GM23338 (cell line): ENCODE results near the gene PPP1R14B. TPM values are rescaled to one million over a fixed set of nuclear protein-coding genes. Genes with fewer than 3 reads are reported as not detected.

Experiments used
- ATAC-seq: fragments of 200-7000 bp; cut with Tn5 transposase; 3 replicates; pipeline ENCODE4 v1.9.1; 2020
- DNase-seq: peaks from one replicate; pipeline ENCODE4 v3.0.0-alpha.2; 2015; ENCODE audit warnings: low spot score
- H2AFZ ChIP-seq: fragments of 200-600 bp; sonication (generic); 2 replicates; pipeline ENCODE4 v1.8.0; 2016; ENCODE audit warnings: antibody characterized with exemption, mild to moderate bottlenecking, moderate library complexity
- H3F3A ChIP-seq: fragments of 200-600 bp; sonication (generic); replicated peaks from 2 replicates; pipeline ENCODE4 v1.8.0; 2017; ENCODE audit warnings: antibody characterized with exemption, mixed run types, low read depth
- H3K27ac ChIP-seq: fragments of 200-600 bp; sonication (generic); 2 replicates; pipeline ENCODE4 v1.6.1; 2016; ENCODE audit warnings: low read depth
- H3K27me3 ChIP-seq: fragments of 200-600 bp; sonication (generic); 2 replicates; pipeline ENCODE4 v1.8.0; 2016; ENCODE audit warnings: mild to moderate bottlenecking, mixed run types, moderate library complexity; ENCODE audit not compliant: insufficient read depth
- H3K36me3 ChIP-seq: fragments of 200-600 bp; sonication (generic); 2 replicates; pipeline ENCODE4 v1.8.0; 2016; ENCODE audit warnings: mild to moderate bottlenecking; ENCODE audit not compliant: insufficient read depth
- H3K4me1 ChIP-seq: fragments of 200-600 bp; sonication (generic); 2 replicates; pipeline ENCODE4 v1.8.0; 2016; ENCODE audit warnings: mild to moderate bottlenecking, moderate library complexity; ENCODE audit not compliant: insufficient read depth
- H3K4me2 ChIP-seq: fragments of 200-600 bp; sonication (generic); 2 replicates; pipeline ENCODE4 v1.7.1; 2017; ENCODE audit warnings: mixed run types
- H3K4me3 ChIP-seq: fragments of 200-600 bp; sonication (generic); 2 replicates; pipeline ENCODE4 v1.6.1; 2016; ENCODE audit warnings: mixed run types
- H3K79me2 ChIP-seq: fragments of 200-600 bp; sonication (generic); replicated peaks from 2 replicates; pipeline ENCODE4 v1.8.0; 2017; ENCODE audit warnings: mild to moderate bottlenecking; ENCODE audit not compliant: insufficient read depth
- H3K9me2 ChIP-seq: fragments of 200-600 bp; sonication (generic); 2 replicates; pipeline ENCODE4 v1.8.0; 2017; ENCODE audit not compliant: insufficient read depth
- H4K20me1 ChIP-seq: fragments of 200-600 bp; sonication (generic); replicated peaks from 2 replicates; pipeline ENCODE4 v1.8.0; 2017; ENCODE audit warnings: mild to moderate bottlenecking; ENCODE audit not compliant: insufficient read depth
- H3K27ac Mint-ChIP-seq: 2 replicates; pipeline ENCODE4 v1.8.0; 2020; ENCODE audit warnings: inconsistent platforms, mild to moderate bottlenecking, moderate library complexity, mixed read lengths
- H3K27me3 Mint-ChIP-seq: 3 replicates; pipeline ENCODE4 v1.8.0; 2022; ENCODE audit warnings: low read depth, mild to moderate bottlenecking, moderate library complexity, mixed read lengths, inconsistent platforms; ENCODE audit not compliant: insufficient read depth, poor library complexity
- H3K36me3 Mint-ChIP-seq: 3 replicates; pipeline ENCODE4 v1.8.0; 2021; ENCODE audit warnings: low read depth, mild to moderate bottlenecking, inconsistent platforms, moderate library complexity, mixed read lengths
- H3K4me1 Mint-ChIP-seq: 3 replicates; pipeline ENCODE4 v1.8.0; 2020; ENCODE audit warnings: mild to moderate bottlenecking, inconsistent platforms, mixed read lengths
- H3K4me3 Mint-ChIP-seq: 3 replicates; pipeline ENCODE4 v1.8.0; 2021; ENCODE audit warnings: moderate library complexity, mild to moderate bottlenecking, inconsistent platforms, mixed read lengths
- H3K9me3 Mint-ChIP-seq: 3 replicates; pipeline ENCODE4 v1.8.0; 2020; ENCODE audit warnings: moderate library complexity, mild to moderate bottlenecking, inconsistent platforms, mixed read lengths
- CREB1 ChIP-seq: fragments of 250-450 bp; sonication (Bioruptor Pico); IDR thresholded peaks from 2 replicates; pipeline ENCODE4 v1.5.0; 2020; ENCODE audit warnings: low read depth, mild to moderate bottlenecking, moderate library complexity
- ETS1 ChIP-seq: IDR thresholded peaks from 2 replicates; pipeline ENCODE4 v1.6.1; 2016; ENCODE audit warnings: antibody characterized with exemption
- EZH2 ChIP-seq: fragments of 200-600 bp; sonication (generic); IDR thresholded peaks from one replicate; pipeline ENCODE4 v1.8.0; 2017; ENCODE audit warnings: antibody characterized with exemption, mild to moderate bottlenecking, low read depth; ENCODE audit not compliant: unreplicated experiment
- EZH2phosphoT487 ChIP-seq: fragments of 200-600 bp; sonication (generic); IDR thresholded peaks from one replicate; pipeline ENCODE4 v1.8.1; 2018; ENCODE audit warnings: antibody characterized with exemption; ENCODE audit not compliant: unreplicated experiment
- JUNB ChIP-seq: IDR thresholded peaks from one replicate; pipeline ENCODE4 v1.6.1; 2016; ENCODE audit warnings: antibody characterized with exemption; ENCODE audit not compliant: unreplicated experiment
- NANOG ChIP-seq: IDR thresholded peaks from 2 replicates; pipeline ENCODE4 v1.6.1; 2016; ENCODE audit warnings: antibody characterized with exemption, borderline replicate concordance
- POLR2AphosphoS5 ChIP-seq: IDR thresholded peaks from 2 replicates; pipeline ENCODE4 v1.6.1; 2016; ENCODE audit warnings: antibody characterized with exemption, low read depth
- REST ChIP-seq: IDR thresholded peaks from one replicate; pipeline ENCODE4 v1.6.1; 2018; ENCODE audit warnings: antibody characterized with exemption; ENCODE audit not compliant: unreplicated experiment
- STAT1 ChIP-seq: IDR thresholded peaks from one replicate; pipeline ENCODE4 v1.6.1; 2016; ENCODE audit warnings: antibody characterized with exemption; ENCODE audit not compliant: unreplicated experiment
- ZNF114 ChIP-seq: fragments of 250-450 bp; sonication (Bioruptor Pico); IDR thresholded peaks from 2 replicates; pipeline ENCODE4 v1.5.0; 2020; ENCODE audit warnings: mild to moderate bottlenecking, moderate library complexity
- ZNF331 ChIP-seq: fragments of 250-450 bp; sonication (Bioruptor Pico); IDR thresholded peaks from 2 replicates; pipeline ENCODE4 v1.5.0; 2020; ENCODE audit warnings: low read depth, mild to moderate bottlenecking, moderate library complexity
- ZNF462 ChIP-seq: fragments of 250-450 bp; sonication (Bioruptor Pico); IDR thresholded peaks from 2 replicates; pipeline ENCODE4 v1.5.0; 2020; ENCODE audit warnings: mild to moderate bottlenecking, moderate library complexity
- polyA plus RNA-seq: library from polyadenylated mRNA; unstranded; fragments of >200 nt; fragmentation: Nextera tagmentation; extraction: Ambion mirVana; gene quantifications from 2 replicates; pipeline ENCODE4 v1.2.1, GENCODE V29; 2016
- total RNA-seq: library from RNA; depleted of rRNA; stranded (reverse); fragments of >200 nt; shearing (Covaris generic); gene quantifications from 2 replicates; pipeline ENCODE4 v1.2.3, GENCODE V29; 2014
- TF ChIP-seq, protein P1 (sequence below), 2 experiments: fragments of 200-600 bp in 1 of 2; sonication (generic) in 1 of 2; conservative IDR thresholded peaks; 2 replicates each; pipeline versions ENCODE4 v1.5.1 to v1.6.1; 2016 to 2017; ENCODE audit warnings: antibody characterized with exemption in 2 of 2, low read depth in 2 of 2, mild to moderate bottlenecking in 2 of 2, moderate library complexity in 1 of 2

The PPP1R14B gene
- total and polyA plus RNA-seq, 2 experiments from 2014 or later: 250 to 315 TPM

- Histone ChIP-seq H3K4me1 (peaks cover 32% of the 10 kb centered on the region), H2AFZ (no peak overlapping the region), H3K27me3 (no peaks in the 10 kb centered on the region), H3K4me2 (peak overlapping the region; percentile 98), H3K79me2 (peaks cover 19% of the 10 kb centered on the region), H3K4me3 (peak overlapping the region; percentile 94), H3K36me3 (0 out of 2 replicates have a peak, but pooled peaks cover 5% of the 10 kb centered on the region), H3K9me2 (no peaks in the 10 kb centered on the region), H3F3A (peaks cover 30% of the 10 kb centered on the region), H3K27ac (peak overlapping the region; percentile 59; the same call in 1 of the 2 replicates), H4K20me1 (no peaks in the 10 kb centered on the region; the same call in none of the 2 replicates)
- Mint-ChIP-seq H3K4me1 (peaks cover 39% of the 10 kb centered on the region), H3K9me3 (no peaks in the 10 kb centered on the region), H3K36me3 (peaks cover 16% of the 10 kb centered on the region), H3K4me3 (peak overlapping the region; percentile 92), H3K27ac (peak overlapping the region; percentile 69; the same call in 1 of the 2 replicates), H3K27me3 (peaks cover 28% of the 10 kb centered on the region)
- DNase-seq (peak; percentile 66), ATAC-seq (peak; percentile 14)
- TF ChIP-seq NANOG (no peak), REST (no peak), ZNF114 (CRISPR knock-in tag) (no peak), POLR2AphosphoS5 (peak; percentile 64), EZH2phosphoT487 (no peak), EZH2 (no peak), ZNF331 (CRISPR knock-in tag) (no peak), ETS1 (no peak), STAT1 (no peak), ZNF462 (CRISPR knock-in tag) (no peak), JUNB (no peak), CREB1 (CRISPR knock-in tag) (0 out of 2 replicates have a peak, but pooled peaks have one; percentile 3)
- TF ChIP-seq, protein P1, sequence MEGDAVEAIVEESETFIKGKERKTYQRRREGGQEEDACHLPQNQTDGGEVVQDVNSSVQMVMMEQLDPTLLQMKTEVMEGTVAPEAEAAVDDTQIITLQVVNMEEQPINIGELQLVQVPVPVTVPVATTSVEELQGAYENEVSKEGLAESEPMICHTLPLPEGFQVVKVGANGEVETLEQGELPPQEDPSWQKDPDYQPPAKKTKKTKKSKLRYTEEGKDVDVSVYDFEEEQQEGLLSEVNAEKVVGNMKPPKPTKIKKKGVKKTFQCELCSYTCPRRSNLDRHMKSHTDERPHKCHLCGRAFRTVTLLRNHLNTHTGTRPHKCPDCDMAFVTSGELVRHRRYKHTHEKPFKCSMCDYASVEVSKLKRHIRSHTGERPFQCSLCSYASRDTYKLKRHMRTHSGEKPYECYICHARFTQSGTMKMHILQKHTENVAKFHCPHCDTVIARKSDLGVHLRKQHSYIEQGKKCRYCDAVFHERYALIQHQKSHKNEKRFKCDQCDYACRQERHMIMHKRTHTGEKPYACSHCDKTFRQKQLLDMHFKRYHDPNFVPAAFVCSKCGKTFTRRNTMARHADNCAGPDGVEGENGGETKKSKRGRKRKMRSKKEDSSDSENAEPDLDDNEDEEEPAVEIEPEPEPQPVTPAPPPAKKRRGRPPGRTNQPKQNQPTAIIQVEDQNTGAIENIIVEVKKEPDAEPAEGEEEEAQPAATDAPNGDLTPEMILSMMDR (conservative IDR thresholded peaks at IDR 0.05; ENCODE audit: low read depth in 2 of 2): peak; percentile 48 to 52
These were observed 5.5 kb upstream of the PPP1R14B start for GRCh38 chr11:64252003-64252872.
